Measurements from ENCODE around the gene LCLAT1. TPM values are rescaled to one million over a fixed set of nuclear protein-coding genes. Genes with fewer than 3 reads are reported as not detected.

The LCLAT1 gene
- total RNA-seq, 2 donors from 2014 or later: 30.2 to 34.2 TPM

- peaks cover 56% of the 10 kb centered on the region for H3K9me3 ChIP-seq (ENCODE audit: control insufficient read depth, low read length)
- peaks cover 16% of the 10 kb centered on the region for H3K36me3 ChIP-seq (ENCODE audit: control insufficient read depth, insufficient read depth, low read length)
- no peaks in the 10 kb centered on the region for H3K4me1 ChIP-seq (ENCODE audit: control insufficient read depth, insufficient read depth, low read length)
- DNase-seq: no peak
- Mint-ChIP-seq H3K27me3 (ENCODE audit: insufficient read depth) (peaks cover 14% of the 10 kb centered on the region), H3K9me3 (peaks cover 37% of the 10 kb centered on the region), H3K4me1 (peaks cover 7% of the 10 kb centered on the region), H3K27ac (no peak overlapping the region), H3K36me3 (ENCODE audit: low read depth) (peaks cover 42% of the 10 kb centered on the region), H3K4me3 (no peak overlapping the region)
- H3K4me3 ChIP-seq (ENCODE audit: low read length): no peak overlapping the region
- H3K9ac ChIP-seq (ENCODE audit: extremely low read depth, low read length, poor library complexity, severe bottlenecking): no peak overlapping the region
- H3K27ac ChIP-seq (ENCODE audit: low read depth, low read length): no peak overlapping the region
- H3K27me3 ChIP-seq (ENCODE audit: control insufficient read depth, insufficient read depth, low read length, poor library complexity, severe bottlenecking): peaks cover 10% of the 10 kb centered on the region
- no peak for TF ChIP-seq CTCF (conservative IDR thresholded peaks at IDR 0.05)
Measured at GRCh38 chr2:30499681-30500080, 52.6 kb downstream of the LCLAT1 start.

- Mint-ChIP-seq H3K36me3 (ENCODE audit: low read depth) (peaks cover 38% of the 10 kb centered on the region), H3K4me1 (peaks cover 8% of the 10 kb centered on the region), H3K4me3 (no peak overlapping the region), H3K9me3 (peaks cover 37% of the 10 kb centered on the region), H3K27ac (no peak overlapping the region), H3K27me3 (ENCODE audit: insufficient read depth) (peaks cover 18% of the 10 kb centered on the region)
- H3K4me1 ChIP-seq (ENCODE audit: control insufficient read depth, insufficient read depth, low read length): peaks cover 6% of the 10 kb centered on the region
- peak overlapping the region; percentile 22 for H3K4me3 ChIP-seq (ENCODE audit: low read length)
- 99 to 100% methylated on average over 2 to 4 of the region's 6 CpGs for WGBS, 2 experiments (ENCODE audit: insufficient coverage in 1 of 2, insufficient read length in 1 of 2)
- H3K9me3 ChIP-seq (ENCODE audit: control insufficient read depth, low read length): peaks cover 53% of the 10 kb centered on the region
- H3K27me3 ChIP-seq (ENCODE audit: control insufficient read depth, insufficient read depth, low read length, poor library complexity, severe bottlenecking): peaks cover 11% of the 10 kb centered on the region
- DNase-seq: no peak
- H3K9ac ChIP-seq (ENCODE audit: extremely low read depth, low read length, poor library complexity, severe bottlenecking): no peak overlapping the region
- H3K27ac ChIP-seq (ENCODE audit: low read depth, low read length): no peak overlapping the region
- no peak for TF ChIP-seq CTCF (conservative IDR thresholded peaks at IDR 0.05)
- peaks cover 16% of the 10 kb centered on the region for H3K36me3 ChIP-seq (ENCODE audit: control insufficient read depth, insufficient read depth, low read length)
Measured at GRCh38 chr2:30500699-30501098, 53.7 kb downstream of the LCLAT1 start.

- no peak overlapping the region for H3K27ac ChIP-seq (ENCODE audit: low read depth, low read length)
- Mint-ChIP-seq H3K36me3 (ENCODE audit: low read depth) (peaks cover 27% of the 10 kb centered on the region), H3K9me3 (peaks cover 37% of the 10 kb centered on the region), H3K27ac (no peak overlapping the region), H3K27me3 (ENCODE audit: insufficient read depth) (peaks cover 18% of the 10 kb centered on the region), H3K4me1 (peaks cover 8% of the 10 kb centered on the region), H3K4me3 (no peak overlapping the region)
- TF ChIP-seq CTCF (conservative IDR thresholded peaks at IDR 0.05): no peak
- H3K4me3 ChIP-seq (ENCODE audit: low read length): no peak overlapping the region
- peaks cover 11% of the 10 kb centered on the region for H3K27me3 ChIP-seq (ENCODE audit: control insufficient read depth, insufficient read depth, low read length, poor library complexity, severe bottlenecking)
- no peak overlapping the region for H3K9ac ChIP-seq (ENCODE audit: extremely low read depth, low read length, poor library complexity, severe bottlenecking)
- peaks cover 11% of the 10 kb centered on the region for H3K36me3 ChIP-seq (ENCODE audit: control insufficient read depth, insufficient read depth, low read length)
- H3K9me3 ChIP-seq (ENCODE audit: control insufficient read depth, low read length): peaks cover 45% of the 10 kb centered on the region
- peaks cover 10% of the 10 kb centered on the region for H3K4me1 ChIP-seq (ENCODE audit: control insufficient read depth, insufficient read depth, low read length)
- DNase-seq: no peak
Measured at GRCh38 chr2:30502310-30502709, 55.3 kb downstream of the LCLAT1 start.

All from endodermal cell (in vitro differentiated cells).